GM21576 (cell line): ENCODE measurements around the gene LRCH3.

Source experiments
- ATAC-seq: cut with Tn5 transposase; IDR thresholded peaks from one replicate; pipeline ENCODE4 v1.9.1; 2021; ENCODE audit warnings: mild to moderate bottlenecking, moderate library complexity; ENCODE audit not compliant: unreplicated experiment

Gene LRCH3

DNA sequence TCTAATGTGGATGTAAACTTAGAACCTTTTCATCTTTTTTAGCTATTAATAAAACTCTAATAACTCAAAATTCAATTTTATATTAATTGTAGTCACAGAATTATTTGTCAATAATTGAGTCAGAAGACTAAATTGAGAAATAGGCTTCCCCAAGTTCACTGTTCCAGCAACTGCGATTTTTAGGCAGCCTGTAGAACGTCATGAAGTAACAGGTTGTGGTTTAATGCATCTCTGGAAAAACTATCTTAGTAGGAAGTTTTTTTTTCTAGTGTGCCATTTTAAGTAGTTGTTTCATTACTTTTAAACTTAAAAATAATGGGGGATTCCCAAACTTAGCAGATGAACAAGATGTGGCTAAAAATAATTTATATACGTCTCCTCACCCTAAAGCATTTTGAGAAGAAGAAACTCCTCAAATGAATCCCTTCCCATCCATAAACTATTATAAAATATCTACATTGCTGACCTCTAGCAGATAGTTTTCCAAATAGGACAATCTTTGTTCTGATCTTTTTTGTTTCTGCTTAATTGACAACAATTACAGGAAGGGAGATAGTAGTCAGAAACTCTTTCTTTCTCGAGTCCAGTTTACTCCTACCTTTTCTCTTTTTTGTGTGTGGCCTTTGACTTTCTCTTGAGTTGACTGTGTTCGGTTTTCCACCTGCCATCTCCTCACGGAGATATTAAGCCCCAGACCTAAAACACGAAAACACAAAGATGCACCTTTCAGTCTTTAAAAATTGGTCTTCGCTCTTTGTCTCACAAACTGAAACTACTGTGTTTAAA lies 43.1 kb downstream of the LRCH3 start:
- no peak for ATAC-seq

- no peak for ATAC-seq
Observed at GRCh38 chr3:197835509-197835908, 44.5 kb downstream of the LRCH3 start.

GRCh38 chr3:197836244-197836643 lies 45.2 kb downstream of the LRCH3 start:
- no peak for ATAC-seq

- ATAC-seq = no peak
Observed at GRCh38 chr3:197837282-197837681, 46.2 kb downstream of the LRCH3 start.

DNA sequence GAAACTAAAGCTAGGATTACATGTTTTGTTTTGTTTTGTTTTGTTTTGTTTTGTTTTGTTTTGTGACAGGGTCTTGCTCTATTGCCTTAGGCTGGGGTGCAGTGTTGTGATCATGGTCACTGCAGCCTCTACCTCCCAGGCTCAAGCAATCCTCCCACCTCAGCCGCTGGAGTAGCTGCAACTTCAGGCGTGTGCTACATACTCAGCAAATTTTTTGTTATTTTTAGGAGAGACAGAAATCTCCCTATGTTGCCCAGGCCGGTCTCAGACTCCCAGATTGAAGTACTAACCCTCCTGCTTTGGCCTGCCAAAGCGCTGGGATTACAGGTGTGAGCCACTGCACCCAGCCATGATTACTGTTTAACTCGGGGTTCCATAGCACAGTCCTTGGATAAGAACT lies 50.7 kb downstream of the LRCH3 start:
- no peak for ATAC-seq

GRCh38 chr3:197846491-197846890 lies 55.4 kb downstream of the LRCH3 start:
- no peak for ATAC-seq

GRCh38 chr3:197847866-197848401 lies 56.9 kb downstream of the LRCH3 start:
- peak; percentile 91 for ATAC-seq

DNA sequence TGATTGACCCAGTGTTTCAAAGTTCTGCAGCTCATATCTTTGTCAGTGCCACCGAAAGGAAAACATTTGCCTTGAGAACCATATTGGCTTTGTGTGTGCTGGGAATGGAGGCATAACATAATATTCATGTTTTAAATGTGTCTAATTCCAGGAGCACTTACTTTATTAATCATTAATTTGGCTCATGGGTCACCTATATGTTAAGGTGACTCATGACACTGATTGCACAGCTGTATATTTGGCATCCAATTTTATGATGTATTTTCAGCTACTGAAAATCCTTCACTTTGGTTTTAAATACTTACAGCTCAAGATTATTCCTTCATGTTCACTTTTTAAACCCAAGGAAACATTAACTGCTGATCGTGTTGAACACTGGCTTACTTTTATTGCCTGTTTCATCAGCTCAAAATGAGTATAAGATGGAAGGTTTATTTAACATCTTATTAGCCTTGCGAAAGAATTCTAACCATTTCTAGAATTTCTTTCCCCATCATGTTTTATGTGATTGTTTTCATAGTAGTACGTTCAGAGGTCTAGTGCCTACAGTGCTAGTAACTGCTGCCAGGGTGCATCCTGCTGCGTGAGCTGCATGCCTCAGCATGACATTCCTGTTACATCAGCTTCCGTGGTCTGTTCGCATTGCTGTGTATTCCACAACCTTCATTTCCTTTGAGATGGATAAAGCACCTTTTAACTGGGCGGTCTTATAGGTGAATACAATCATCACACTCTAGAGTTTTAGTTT lies 63.7 kb downstream of the LRCH3 start:
- no peak for ATAC-seq

- no peak for ATAC-seq
Observed at GRCh38 chr3:197855571-197855970, 64.5 kb downstream of the LRCH3 start.

- ATAC-seq = no peak
Observed at GRCh38 chr3:197856199-197856816, 65.3 kb downstream of the LRCH3 start.

DNA sequence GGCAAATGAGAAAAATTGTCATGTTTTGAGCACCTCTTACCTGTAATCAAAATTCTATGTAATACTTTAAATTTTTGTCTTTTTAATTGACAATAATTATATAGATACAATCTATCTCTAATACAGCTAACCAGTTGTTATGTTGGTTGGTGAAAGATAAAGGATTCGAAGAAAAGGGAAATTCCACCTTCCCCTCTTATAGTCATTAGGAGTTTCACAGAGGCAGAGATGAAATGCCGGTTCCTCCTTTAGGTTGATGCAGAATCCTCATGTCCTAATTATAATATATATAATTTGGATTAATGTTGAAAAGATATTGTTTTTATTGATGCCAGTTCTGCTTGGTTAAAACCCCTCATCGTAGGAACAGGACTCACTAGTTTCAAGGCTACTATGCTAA lies 67.1 kb downstream of the LRCH3 start:
- ATAC-seq = no peak

- no peak for ATAC-seq
Observed at GRCh38 chr3:197858598-197858997, 67.5 kb downstream of the LRCH3 start.

DNA sequence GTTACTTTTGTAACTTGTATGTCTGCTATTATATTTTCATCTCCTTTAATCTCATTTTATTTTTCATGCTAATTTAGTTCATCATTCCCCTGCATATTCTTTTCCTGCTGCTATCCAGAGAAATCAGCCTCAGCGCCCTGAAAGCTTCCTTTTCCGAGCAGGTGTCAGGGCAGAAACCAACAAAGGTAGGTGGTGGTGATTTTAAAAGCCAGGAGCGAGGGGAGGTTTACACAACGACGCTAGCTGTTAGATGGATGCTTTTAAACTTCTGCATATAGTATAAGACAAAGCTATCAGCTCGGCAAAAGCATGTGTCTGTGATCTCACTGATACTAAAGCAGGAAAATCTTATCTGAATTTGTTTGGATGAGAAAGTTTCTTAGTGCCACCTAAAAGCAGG lies 75.0 kb downstream of the LRCH3 start:
- ATAC-seq = no peak

GRCh38 chr3:197873329-197873728 lies 82.3 kb downstream of the LRCH3 start:
- ATAC-seq = no peak

DNA sequence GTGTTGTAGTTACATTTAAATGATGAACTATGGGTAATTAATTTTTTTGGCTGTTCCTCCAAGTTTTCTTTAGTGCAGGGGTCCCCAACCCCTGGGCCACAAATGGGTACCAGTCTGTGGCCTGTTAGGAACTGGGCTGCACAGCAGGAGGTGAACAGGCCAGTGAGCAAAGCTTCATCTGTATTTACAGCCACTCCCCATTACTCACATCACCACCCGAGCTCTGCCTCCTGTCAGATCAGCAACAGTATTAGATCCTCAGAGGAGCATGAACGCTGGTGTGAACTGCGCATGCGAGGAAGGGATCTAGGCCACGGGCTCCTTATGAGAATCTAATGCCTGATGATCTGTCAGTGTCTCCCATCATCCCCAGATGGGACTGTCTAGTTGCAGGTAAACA lies 83.0 kb downstream of the LRCH3 start:
- ATAC-seq = no peak

GRCh38 chr3:197874653-197875052 lies 83.6 kb downstream of the LRCH3 start:
- ATAC-seq = no peak

GRCh38 chr3:197877902-197878301 lies 86.8 kb downstream of the LRCH3 start:
- no peak for ATAC-seq

DNA sequence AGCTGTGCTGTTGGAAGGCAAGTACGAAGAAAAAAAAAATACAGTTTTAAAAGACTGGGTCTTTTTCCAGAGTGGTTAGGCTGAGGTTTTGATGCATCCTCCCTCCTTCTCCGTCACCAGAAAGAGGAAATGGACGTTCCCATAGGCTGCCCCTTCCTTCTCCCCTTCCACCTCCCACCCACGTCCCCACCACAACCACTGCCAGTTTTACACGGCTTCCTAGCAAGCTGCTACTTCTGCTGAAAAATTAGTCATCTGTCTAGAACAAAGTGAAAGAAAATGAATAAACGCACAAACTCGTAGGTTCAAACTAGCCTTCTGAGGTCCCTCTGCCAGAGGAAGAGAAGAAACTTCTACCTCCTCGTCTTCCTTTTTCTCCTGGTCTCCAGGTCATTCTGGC lies 87.4 kb downstream of the LRCH3 start:
- no peak for ATAC-seq

DNA sequence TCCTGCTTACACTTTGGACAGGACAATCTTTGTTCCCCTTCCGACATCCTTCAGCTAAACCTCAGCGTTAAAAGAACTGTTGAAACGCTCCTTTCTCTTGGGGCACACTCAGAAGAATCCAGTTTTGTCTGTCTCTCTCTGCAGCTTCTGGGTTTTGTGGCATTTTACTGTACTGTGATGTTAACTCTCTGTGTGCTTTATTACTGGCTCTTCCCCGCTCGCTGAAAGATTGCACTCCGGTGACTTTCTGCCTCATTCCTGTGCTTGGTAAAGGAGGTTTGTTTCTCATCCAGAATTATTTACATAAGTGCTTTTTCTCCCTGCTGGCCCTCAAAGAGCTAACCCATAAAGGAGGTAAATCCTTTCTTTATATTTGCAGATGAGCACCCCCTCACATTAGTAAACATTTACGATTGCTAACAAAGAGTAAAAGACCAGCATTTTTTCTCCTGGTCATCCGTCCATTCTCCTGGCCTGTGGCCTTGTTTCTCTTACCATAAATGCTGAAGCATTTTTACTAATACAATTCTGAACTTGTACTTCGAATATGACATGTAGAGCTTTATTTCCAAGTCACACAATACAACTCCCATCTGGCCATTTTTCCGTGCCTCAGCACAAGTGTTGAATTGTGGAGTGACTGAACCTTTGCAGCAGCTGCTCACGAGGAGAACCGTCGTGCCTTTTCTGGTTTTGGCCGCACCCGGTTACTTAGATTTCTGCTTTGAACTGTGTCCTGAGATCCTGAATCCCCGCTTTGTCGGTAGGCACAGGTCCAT lies 89.6 kb downstream of the LRCH3 start:
- ATAC-seq = no peak

DNA sequence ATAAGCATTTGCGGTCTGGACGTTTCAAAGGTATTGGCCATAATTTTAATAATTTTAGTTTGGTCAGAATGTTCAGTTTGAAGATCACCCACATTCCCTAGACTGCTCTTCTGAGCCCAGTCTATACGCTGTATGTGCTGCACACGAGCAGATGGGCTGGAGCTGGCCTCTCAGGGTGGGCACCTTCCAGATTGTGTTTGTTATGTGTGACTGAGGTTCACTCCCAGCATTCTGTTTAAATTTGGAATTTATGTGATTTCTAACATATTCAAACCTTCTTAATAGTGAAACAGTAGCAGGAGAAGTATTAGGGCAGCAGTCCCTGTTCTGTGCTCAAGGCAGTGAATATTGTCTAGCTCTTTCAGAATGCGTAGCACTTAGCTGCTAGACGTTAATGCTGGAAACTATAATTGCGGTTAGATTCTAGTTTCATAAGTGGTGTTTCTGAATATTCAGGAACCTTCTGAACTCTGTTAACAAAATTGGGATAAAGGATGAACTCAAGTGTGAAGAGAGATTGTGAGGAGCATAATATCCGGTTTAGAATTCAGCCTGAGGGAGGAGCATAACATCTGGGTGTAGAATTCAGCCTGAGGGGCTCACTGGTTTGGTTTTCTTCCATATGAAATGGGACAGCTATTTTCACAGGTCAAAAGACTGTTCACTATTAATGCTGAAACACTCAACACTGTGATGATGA lies 90.4 kb downstream of the LRCH3 start:
- no peak for ATAC-seq
